Lower lobe of right lung (tissue), 2 donors: ENCODE data around the gene CHD6. TPM values are rescaled to one million over a fixed set of nuclear protein-coding genes. Genes with fewer than 3 reads are reported as not detected.

Experiments
- ATAC-seq, 2 donors: fragments of 200-7000 bp; cut with Tn5 transposase; one replicate each; pipeline ENCODE4 v1.9.1; 2020 to 2022; ENCODE audit warnings: mild to moderate bottlenecking in 2 of 2, moderate library complexity in 2 of 2
- DNase-seq: peaks from one replicate; pipeline ENCODE4 v3.0.0-alpha.2; 2020
- H3K27ac ChIP-seq: fragments of 200-600 bp; one replicate; pipeline ENCODE4 v1.8.0; 2022
- H3K27me3 ChIP-seq: fragments of 200-600 bp; one replicate; pipeline ENCODE4 v1.8.0; 2022; ENCODE audit warnings: low read depth
- H3K36me3 ChIP-seq: fragments of 200-600 bp; one replicate; pipeline ENCODE4 v1.8.0; 2022; ENCODE audit warnings: mild to moderate bottlenecking
- H3K4me1 ChIP-seq: fragments of 200-600 bp; one replicate; pipeline ENCODE4 v1.8.0; 2022
- H3K4me3 ChIP-seq: fragments of 200-600 bp; one replicate; pipeline ENCODE4 v1.8.0; 2022; ENCODE audit warnings: mild to moderate bottlenecking
- H3K9me3 ChIP-seq: fragments of 200-600 bp; one replicate; pipeline ENCODE4 v1.8.0; 2022
- intact Hi-C: fragments of 100-400 bp; cut with DNase I; formaldehyde crosslinking; loops from one replicate; pipeline ENCODE4 v1.11.0; 2022
- total RNA-seq: library from RNA; stranded (reverse); fragmentation: NEBNext Ultra II Directional; extraction: Animal tissue kit (Norgen Biotek cat#: 25700); gene quantifications from one replicate; pipeline ENCODE4 v1.2.1, GENCODE V29; 2021
- TF ChIP-seq, protein P1 (sequence below): fragments of 200-600 bp; IDR thresholded peaks from one replicate; pipeline ENCODE4 v1.8.0; 2022; ENCODE audit warnings: antibody characterized with exemption, mild to moderate bottlenecking
- donor health status: DM: no; HTN: yes; CAD: no; lungs with severe emphysema.

CHD6 gene
- total RNA-seq, 1 donor from 2014 or later, result 43.6 TPM

DNA sequence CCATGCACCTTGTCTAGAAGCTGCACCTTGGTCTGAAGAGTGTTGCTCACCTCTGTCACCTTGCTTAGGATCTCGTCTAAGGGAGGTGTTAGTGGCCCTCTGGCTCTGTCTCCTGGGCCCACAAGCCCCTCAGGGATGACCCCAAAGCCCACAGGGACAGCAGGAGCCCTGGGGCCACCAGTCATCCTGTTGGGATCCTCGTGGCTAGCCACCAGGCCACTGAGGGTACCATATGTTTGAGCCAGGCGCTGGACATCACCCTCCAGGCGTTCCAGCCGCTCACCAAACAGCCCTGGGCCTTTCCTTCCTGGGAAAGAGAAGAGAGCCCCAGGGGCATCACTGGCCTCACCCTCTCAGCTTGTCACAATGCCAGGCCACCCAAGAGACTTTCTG, 255.4 kb downstream of the CHD6 start:
- Histone ChIP-seq H3K27ac (no peak overlapping the region), H3K4me1 (peaks cover 4% of the 10 kb centered on the region), H3K4me3 (no peak overlapping the region), H3K36me3 (peaks cover 6% of the 10 kb centered on the region), H3K27me3 (peaks cover 32% of the 10 kb centered on the region), H3K9me3 (no peaks in the 10 kb centered on the region)
- intact Hi-C loops, result no loop called here
- TF ChIP-seq, protein P1, sequence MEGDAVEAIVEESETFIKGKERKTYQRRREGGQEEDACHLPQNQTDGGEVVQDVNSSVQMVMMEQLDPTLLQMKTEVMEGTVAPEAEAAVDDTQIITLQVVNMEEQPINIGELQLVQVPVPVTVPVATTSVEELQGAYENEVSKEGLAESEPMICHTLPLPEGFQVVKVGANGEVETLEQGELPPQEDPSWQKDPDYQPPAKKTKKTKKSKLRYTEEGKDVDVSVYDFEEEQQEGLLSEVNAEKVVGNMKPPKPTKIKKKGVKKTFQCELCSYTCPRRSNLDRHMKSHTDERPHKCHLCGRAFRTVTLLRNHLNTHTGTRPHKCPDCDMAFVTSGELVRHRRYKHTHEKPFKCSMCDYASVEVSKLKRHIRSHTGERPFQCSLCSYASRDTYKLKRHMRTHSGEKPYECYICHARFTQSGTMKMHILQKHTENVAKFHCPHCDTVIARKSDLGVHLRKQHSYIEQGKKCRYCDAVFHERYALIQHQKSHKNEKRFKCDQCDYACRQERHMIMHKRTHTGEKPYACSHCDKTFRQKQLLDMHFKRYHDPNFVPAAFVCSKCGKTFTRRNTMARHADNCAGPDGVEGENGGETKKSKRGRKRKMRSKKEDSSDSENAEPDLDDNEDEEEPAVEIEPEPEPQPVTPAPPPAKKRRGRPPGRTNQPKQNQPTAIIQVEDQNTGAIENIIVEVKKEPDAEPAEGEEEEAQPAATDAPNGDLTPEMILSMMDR, result no peak
- DNase-seq (no peak), ATAC-seq (no peak)

DNA sequence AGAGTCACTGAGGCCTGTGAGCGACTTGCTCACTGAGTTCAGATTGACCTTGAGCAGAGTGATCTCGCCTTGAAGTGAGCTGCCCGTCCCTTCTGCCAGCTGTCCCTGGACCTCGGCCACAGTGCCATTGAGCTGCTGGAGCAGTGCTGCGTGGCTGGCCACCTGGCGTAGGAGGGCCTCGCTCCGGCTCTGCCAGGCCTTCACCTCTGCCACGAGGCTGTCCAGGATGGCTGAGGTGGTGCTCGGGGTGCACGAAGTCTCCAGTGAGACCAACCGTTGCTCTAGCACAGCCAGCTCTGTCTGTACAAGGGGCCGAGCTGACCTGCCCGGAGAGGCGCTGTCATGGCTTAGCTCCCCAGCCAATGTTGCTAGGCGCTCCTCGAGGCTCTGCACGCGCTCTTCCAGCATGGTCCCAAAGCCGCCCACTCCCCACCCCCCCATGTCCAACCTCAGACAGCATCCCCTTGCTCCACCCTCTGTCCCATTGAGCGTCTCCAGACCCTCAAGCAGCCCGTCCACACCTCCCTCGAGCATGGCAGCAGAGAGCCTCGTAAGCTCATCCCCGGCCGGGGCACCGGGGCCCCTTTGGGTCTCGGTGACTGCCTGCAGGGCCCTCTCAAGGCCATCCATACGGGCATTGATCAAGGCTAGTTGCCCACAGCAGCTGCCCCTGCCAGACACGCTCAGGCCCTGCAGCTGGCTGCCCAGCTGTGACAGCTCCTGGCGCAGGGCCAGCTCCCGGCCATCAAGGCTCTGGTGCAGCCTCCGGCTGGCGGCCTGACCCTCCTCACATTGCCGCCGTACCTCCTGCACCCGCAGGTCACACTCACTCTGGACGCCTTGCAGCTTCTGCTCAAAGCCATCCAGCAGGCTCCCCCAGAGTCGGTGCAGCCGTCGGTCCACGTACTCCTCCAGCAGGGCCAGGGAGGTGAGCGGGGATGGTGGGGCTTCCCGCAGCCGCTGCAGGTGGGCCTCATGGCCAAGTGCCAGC, 256.1 kb downstream of the CHD6 start:
- ATAC-seq (no peak), DNase-seq (no peak)
- no peak overlapping the region for H3K27ac ChIP-seq
- peaks cover 25% of the 10 kb centered on the region for H3K27me3 ChIP-seq
- no peaks in the 10 kb centered on the region for H3K9me3 ChIP-seq
- intact Hi-C loops, result no loop called here
- peaks cover 13% of the 10 kb centered on the region for H3K36me3 ChIP-seq
- TF ChIP-seq, protein P1, result no peak
- H3K4me1 ChIP-seq, result peaks cover 4% of the 10 kb centered on the region
- no peak overlapping the region for H3K4me3 ChIP-seq

DNA sequence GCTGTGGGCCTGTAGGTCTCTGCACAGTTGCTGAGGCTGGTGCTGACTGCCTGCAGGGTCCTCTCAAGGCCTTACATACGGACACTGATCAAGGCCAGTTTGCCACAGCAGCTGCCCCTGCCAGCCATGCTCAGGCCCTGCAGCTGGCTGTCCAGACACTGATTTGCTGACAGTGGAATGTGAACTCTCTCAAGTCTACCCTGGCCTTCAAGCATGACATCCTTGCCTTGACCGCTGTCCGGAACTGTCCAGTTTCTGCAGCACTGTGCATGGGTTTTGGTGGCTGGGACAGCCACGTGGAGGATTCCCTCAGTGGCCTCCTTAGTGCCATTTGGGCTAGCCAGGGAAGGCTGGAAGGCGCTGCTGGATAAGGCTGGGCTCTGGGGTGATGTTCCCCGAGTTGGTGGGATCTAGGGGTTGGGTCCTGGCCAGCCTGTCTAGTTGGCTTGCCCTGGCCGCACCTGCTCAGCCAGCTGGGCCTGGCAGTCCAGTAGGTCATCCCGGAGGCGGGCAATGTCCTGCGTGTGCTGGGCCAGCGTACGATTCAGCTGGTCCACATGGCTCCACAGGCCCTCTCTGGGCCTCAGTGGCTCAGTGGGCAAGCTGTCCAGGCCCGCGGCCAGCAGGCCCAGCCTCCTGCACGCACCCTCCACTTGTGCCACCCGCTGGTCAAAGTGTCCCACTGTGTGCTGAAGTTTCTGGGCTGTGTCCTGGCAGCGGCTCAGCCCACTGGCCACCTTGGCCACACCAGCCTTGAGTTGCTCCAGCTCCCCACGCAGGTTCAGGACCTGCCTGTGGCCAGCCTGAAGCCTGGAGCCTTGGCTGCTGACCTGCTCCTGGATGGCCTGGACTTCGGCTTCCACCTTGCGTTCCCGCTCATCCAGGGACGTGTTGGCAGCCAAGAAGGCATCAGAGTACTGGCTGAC, 257.1 kb downstream of the CHD6 start:
- no peak for ATAC-seq
- no peaks in the 10 kb centered on the region for H3K9me3 ChIP-seq
- TF ChIP-seq, protein P1, result no peak
- intact Hi-C loops, result no loop called here
- peaks cover 4% of the 10 kb centered on the region for H3K4me1 ChIP-seq
- DNase-seq, result no peak
- peaks cover 18% of the 10 kb centered on the region for H3K36me3 ChIP-seq
- H3K4me3 ChIP-seq, result no peak overlapping the region
- H3K27ac ChIP-seq, result no peak overlapping the region
- peaks cover 21% of the 10 kb centered on the region for H3K27me3 ChIP-seq

DNA sequence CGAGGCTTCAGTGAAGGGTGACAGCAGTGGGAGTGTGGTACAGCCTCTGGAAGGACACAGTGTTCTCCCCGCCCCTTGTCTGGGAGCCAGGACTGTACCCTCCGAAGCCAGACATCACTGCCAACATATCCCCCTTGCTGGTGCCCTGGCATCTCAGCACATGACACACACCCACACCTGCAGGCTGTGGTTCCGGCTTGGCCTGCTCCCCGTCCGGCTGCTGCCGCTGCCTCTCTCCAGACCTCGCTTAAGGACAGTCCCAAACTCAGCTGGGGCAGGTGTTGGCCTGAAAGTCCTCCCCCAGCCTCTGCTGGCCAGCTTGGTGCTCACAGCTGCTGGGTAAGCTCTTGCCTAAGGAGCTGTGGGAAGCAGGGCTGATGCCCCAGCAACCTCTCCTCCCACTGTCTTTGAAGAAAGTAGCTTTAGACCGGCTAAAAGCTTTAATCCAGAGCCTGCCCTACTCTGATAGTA, 258.6 kb downstream of the CHD6 start:
- H3K4me1 ChIP-seq, result no peaks in the 10 kb centered on the region
- no peak overlapping the region for H3K4me3 ChIP-seq
- TF ChIP-seq, protein P1, result no peak
- H3K9me3 ChIP-seq, result no peaks in the 10 kb centered on the region
- H3K36me3 ChIP-seq, result peaks cover 18% of the 10 kb centered on the region
- peaks cover 6% of the 10 kb centered on the region for H3K27me3 ChIP-seq
- H3K27ac ChIP-seq, result no peak overlapping the region
- intact Hi-C loops, result no loop called here
- ATAC-seq (no peak), DNase-seq (no peak)

DNA sequence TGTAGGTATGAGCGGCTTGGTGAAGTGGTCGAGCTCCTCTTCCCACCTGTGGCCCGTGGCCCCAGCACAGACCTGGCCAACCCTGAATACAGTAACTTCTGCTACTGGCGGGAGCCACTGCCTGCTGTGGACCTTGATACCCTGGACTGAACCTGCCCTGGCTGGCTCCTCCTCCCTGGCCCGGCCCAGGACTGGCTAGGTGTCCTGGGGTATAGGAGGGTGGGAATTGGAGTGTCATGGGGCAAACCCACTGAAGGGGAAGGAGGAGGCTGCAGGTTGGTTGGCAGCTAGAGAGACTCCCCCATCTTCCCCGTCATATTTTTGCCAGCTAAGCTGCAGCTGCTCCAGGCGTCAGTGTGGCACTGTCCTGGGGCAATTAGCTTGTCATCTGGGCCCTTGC, 259.5 kb downstream of the CHD6 start:
- no peak for ATAC-seq
- H3K4me1 ChIP-seq, result no peaks in the 10 kb centered on the region
- no peaks in the 10 kb centered on the region for H3K9me3 ChIP-seq
- TF ChIP-seq, protein P1, result no peak
- no peak for DNase-seq
- H3K27ac ChIP-seq, result no peak overlapping the region
- no peaks in the 10 kb centered on the region for H3K27me3 ChIP-seq
- H3K4me3 ChIP-seq, result no peak overlapping the region
- peaks cover 18% of the 10 kb centered on the region for H3K36me3 ChIP-seq
- intact Hi-C loops, result no loop called here
